Astrocyte of the cerebellum (primary cell): Measurements from ENCODE around the gene TCTN1.

ENCODE experiments used
- DNase-seq: peaks from one replicate; pipeline ENCODE4 v3.0.0-alpha.2; 2011; ENCODE audit warnings: low read depth
- H3K4me3 ChIP-seq: 2 replicates; pipeline ENCODE4 v1.5.1; 2011; ENCODE audit warnings: mild to moderate bottlenecking, low read depth, low read length, moderate library complexity
- CTCF ChIP-seq: IDR thresholded peaks from 2 replicates; pipeline ENCODE4 v1.5.1; 2012; ENCODE audit warnings: low read length, low read depth, moderate library complexity, mild to moderate bottlenecking; ENCODE audit errors: missing control alignments
- in situ Hi-C: cut with HindIII; loops from 2 replicates; pipeline ENCODE4 v1.10.0; 2017; ENCODE audit warnings: low sequenced_read_pairs

The TCTN1 gene

GRCh38 chr12:110656071-110656655 is 42.2 kb downstream of the TCTN1 start:
- in situ Hi-C loops = no loop called here
- TF ChIP-seq CTCF = no peak
- DNase-seq = no peak

GRCh38 chr12:110657747-110658146 is 43.8 kb downstream of the TCTN1 start:
- in situ Hi-C loops = no loop called here

More at GRCh38 chr12:110656071-110656655, 42.2 kb downstream of the TCTN1 start:
- no peak overlapping the region for H3K4me3 ChIP-seq

GRCh38 chr12:110658242-110658641 is 44.3 kb downstream of the TCTN1 start:
- no peak for DNase-seq
- no peak for TF ChIP-seq CTCF
- in situ Hi-C loops = no loop called here
- no peak overlapping the region for H3K4me3 ChIP-seq

More at GRCh38 chr12:110657747-110658146, 43.8 kb downstream of the TCTN1 start:
- no peak overlapping the region for H3K4me3 ChIP-seq
- no peak for TF ChIP-seq CTCF
- no peak for DNase-seq

GRCh38 chr12:110658878-110659277 is 44.9 kb downstream of the TCTN1 start:
- H3K4me3 ChIP-seq = no peak overlapping the region
- DNase-seq = no peak
- in situ Hi-C loops = no loop called here
- no peak for TF ChIP-seq CTCF

- DNase-seq = no peak
- TF ChIP-seq CTCF = no peak
- no peak overlapping the region for H3K4me3 ChIP-seq
- in situ Hi-C loops = no loop called here
Observed at GRCh38 chr12:110661337-110661972, 47.5 kb downstream of the TCTN1 start.

GRCh38 chr12:110666892-110667291 is 53.0 kb downstream of the TCTN1 start:
- no peak for DNase-seq
- no peak overlapping the region for H3K4me3 ChIP-seq
- in situ Hi-C loops = no loop called here
- TF ChIP-seq CTCF = no peak

- no peak overlapping the region for H3K4me3 ChIP-seq
- in situ Hi-C loops = no loop called here
- no peak for DNase-seq
- TF ChIP-seq CTCF = no peak
Observed at GRCh38 chr12:110667671-110668070, 53.7 kb downstream of the TCTN1 start.
